GM12865 (cell line): ENCODE results near the gene MACF1.
"Not testable (repeated sequence)": the region's sequence is repeated elsewhere in the genome, so short reads cannot be mapped to it uniquely, and the experiment has no call there.

Experiments used
- DNase-seq: peaks from one replicate; pipeline ENCODE4 v3.0.0; 2010; ENCODE audit warnings: low read depth
- H3K4me3 ChIP-seq: 2 replicates; pipeline ENCODE4 v1.5.1; 2011; ENCODE audit warnings: mild to moderate bottlenecking, low read depth, low read length, control low read depth
- TF ChIP-seq, protein P1 (sequence below): IDR thresholded peaks from 2 replicates; pipeline ENCODE4 v1.5.1; 2011; ENCODE audit warnings: low read length, control low read depth, low read depth, inconsistent platforms; ENCODE audit not compliant: insufficient read depth; ENCODE audit errors: missing control alignments

The MACF1 gene

DNA sequence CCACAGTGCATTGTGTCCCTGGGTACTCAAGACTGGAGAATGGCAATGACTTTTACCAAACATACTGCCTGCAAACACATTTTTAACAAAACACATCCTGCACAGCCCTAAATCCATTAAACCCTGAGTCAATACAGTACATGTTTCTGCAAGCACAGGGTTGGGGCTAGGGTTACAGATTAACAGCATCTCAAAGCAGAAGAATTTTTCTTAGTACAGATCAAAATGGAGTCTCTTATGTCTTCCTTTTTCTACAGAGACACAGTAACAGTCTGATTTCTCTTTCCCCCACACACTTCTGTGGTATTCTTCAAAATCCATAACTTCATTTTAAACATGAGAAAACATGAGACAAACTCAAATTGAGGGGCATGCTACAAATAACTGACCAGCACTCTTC, 300.8 kb downstream of the MACF1 start:
- DNase-seq, result no peak
- no peak overlapping the region for H3K4me3 ChIP-seq
- TF ChIP-seq, protein P1, sequence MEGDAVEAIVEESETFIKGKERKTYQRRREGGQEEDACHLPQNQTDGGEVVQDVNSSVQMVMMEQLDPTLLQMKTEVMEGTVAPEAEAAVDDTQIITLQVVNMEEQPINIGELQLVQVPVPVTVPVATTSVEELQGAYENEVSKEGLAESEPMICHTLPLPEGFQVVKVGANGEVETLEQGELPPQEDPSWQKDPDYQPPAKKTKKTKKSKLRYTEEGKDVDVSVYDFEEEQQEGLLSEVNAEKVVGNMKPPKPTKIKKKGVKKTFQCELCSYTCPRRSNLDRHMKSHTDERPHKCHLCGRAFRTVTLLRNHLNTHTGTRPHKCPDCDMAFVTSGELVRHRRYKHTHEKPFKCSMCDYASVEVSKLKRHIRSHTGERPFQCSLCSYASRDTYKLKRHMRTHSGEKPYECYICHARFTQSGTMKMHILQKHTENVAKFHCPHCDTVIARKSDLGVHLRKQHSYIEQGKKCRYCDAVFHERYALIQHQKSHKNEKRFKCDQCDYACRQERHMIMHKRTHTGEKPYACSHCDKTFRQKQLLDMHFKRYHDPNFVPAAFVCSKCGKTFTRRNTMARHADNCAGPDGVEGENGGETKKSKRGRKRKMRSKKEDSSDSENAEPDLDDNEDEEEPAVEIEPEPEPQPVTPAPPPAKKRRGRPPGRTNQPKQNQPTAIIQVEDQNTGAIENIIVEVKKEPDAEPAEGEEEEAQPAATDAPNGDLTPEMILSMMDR, result no peak

DNA sequence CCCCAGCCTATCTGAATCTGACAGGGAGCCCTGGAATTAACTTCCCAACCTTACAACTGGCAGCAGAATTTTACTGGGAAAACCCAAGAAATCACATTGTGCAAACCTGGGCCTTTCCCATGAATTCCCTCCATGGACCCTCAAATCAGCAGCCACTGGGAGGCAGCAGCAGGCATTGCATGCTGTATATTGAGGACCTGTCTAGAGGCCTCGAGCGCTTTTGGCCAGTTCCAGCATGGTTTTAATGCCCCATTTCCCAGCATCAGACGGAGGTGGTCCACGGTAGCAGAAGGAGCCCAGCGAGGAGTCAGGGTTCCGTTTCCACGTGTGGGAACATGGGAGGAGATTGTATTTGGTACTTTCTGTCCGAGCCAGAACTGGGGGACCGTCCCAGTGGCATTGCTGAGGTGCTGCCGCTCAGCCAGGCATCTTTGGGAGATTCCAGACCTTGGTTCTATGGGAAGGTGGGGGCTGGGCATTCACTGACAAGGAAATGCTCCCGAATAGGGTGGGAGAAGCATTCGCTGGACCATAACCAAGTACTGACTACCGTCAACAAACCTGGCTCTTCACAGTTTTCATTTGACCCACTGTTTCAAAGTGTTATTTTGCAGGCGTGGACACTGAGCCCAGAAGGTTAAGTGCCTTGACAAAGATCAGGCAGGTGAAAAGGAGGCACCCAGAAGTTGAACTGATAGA, 302.9 kb downstream of the MACF1 start:
- no peak overlapping the region for H3K4me3 ChIP-seq
- TF ChIP-seq, protein P1, result no peak
- DNase-seq, result no peak

DNA sequence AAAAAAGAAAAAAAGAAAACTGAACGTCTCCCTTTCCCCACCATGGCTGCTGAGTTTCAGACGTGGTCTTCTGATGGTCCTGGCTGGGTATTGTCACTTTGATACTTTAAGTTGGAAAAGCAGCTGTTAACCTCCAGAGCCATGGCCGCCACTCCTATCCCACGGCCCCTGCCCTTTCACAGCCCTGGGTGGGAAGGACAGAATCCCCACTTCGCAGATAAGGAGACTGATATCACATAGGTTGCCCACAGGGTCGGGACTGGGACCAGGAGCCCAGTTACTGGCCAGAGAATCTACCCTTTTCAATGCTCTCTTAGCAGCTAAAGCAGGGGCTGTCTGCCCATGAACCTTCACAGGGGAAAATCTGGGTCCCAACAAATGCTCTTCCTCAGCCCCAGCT, 303.8 kb downstream of the MACF1 start:
- no peak overlapping the region for H3K4me3 ChIP-seq
- TF ChIP-seq, protein P1, result no peak
- no peak for DNase-seq

DNA sequence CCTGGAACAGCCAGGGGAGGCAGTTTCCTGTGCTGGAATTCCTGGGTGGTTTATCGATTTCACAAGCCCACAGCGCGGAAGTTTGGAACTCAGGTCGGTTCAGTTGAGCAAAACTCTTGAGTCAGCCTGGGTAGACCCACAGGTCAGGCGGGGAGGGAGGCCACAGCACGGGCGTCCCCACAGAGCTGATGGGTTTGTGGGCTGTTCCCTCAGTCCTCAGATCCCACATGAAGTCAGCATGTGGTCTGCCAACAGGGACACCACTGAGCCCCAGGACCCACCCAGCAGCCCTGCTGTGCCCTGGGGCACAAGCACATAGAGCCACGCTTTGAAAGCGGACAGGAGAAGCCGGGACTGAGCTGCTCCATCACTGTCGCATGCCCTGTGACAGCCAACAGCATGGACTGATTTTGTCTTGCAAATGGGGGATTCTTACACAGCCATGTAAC, 304.4 kb downstream of the MACF1 start:
- DNase-seq, result no peak
- TF ChIP-seq, protein P1, result no peak
- H3K4me3 ChIP-seq, result no peak overlapping the region

DNA sequence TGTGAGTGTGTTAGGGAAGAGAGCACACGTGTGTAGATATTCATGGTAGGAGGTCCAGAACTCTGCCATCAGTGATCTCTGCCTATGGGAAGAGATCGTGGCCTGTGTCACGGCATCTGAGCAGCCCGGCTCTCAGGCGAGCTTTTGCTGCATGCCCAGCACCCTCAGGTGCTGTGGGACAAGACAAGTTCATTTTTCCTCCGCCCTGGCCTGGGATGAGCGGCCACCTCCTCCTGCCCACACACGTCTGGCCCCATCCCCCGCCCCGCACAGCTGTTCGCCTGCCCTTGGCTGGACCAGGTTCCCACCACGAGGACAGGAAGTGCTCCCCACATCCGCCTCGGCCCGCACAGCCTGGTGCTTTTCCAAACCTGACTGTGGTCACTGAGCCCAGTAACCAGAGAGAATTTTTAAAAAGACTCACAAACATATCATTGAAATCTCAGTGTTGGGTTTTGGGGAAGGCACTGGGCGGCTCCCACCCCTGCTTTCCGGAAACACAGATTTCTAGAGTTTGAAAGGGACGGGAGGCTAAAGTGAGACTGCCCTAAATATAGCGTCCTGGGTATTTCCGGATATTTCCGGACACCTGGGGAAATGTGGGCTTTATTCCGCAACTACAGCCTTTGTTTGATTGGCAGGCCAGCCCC, 305.0 kb downstream of the MACF1 start:
- H3K4me3 ChIP-seq, result no peak overlapping the region
- peak; percentile 85 for DNase-seq
- TF ChIP-seq, protein P1, result no peak

DNA sequence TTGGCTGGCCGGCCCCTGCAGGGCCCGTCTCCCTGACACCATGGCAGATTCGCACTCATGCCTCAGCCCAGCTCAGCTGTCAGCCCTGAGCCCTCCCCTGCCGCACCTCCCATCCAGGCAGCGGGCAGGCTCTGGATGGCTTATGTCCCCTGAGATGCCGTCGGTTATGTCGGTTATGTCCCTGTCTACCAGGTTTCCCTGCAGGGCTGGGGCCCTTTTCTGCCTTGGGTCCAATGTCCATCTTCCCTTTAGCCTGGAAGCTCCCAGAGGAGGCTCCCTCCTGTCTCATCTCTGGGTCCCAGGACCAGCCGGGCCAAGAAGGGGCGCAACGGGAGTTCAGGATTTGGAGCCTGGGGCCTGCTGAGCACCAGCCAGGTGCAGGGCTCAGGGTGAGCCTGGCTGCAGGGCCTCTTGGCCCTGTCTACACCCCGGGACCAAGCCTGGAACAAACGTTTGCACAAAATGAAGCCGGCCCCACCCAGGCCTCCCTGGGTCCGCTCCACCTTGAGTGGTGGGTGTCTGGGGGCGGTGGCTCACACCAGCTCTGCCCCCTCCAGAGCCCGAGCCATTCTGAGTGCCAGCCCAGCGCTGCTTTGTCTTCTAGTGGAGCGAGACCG, 306.2 kb downstream of the MACF1 start:
- not testable (repeated sequence) for DNase-seq, H3K4me3 ChIP-seq

DNA sequence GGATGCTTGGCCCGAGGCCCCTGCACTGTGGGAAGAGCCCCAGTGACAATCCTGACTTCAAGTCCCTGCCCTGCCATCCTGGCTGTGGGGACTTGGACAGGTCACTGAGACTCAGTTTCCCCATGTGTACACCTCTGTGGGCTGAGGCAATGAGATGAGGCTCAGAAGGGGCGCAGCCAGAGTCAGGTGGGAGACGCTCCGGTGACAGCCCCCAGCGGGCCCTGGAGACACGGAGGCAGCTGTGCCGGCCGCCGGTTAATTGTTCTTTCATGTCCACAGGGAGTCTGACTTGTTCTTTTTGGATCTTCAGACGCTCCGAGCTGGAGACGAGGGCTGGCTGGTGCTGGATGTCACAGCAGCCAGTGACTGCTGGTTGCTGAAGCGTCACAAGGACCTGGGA, 307.0 kb downstream of the MACF1 start:
- not testable (repeated sequence) for H3K4me3 ChIP-seq, DNase-seq

DNA sequence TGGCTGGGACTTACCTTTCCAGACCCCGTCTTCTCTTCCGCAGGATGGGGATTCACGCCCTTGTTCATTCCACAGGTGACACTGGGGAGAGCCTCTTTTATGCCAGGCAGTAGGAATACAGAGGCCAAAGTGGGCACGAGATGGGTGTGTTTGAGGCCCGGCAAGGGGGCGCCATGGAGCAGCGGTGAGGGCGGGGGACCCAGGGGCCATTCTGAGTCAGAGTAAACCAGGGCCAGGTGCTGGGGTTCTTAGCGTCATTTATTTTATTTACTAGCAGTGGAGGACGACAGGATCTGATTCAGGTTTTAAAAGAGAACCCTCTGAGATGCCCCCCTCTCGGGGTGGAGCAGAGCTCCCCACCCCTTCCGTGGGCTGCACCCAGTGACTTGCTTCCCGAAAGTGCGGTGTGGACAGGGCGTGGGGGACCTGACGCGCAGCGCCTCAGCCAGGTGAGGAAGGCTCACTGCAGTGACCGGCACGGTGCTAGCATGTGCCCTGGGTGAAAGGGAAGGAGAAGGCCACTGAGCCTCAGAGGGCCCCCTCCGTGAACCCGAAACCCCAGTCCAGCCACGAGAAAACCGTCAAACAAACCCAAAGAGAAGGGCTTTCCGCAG, 307.8 kb downstream of the MACF1 start:
- not testable (repeated sequence) for DNase-seq, H3K4me3 ChIP-seq

DNA sequence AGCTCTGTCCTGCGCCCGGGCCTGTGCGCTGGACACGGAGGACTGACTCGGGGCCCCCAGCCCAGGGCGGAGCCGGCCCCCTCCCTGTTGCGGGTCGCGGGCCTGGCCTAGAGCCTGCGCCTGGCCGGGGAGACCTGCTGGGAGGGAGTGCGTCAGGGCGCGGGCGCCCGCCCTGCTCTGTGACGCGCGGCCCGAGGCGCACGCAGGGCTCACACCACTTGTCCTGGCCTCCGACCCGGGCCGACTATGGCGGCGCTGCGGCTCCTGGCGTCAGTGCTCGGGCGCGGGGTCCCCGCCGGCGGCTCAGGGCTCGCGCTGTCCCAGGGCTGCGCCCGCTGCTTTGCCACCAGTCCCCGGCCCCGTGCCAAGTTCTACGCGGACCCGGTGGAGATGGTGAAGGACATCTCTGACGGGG, 310.2 kb downstream of the MACF1 start:
- not testable (repeated sequence) for H3K4me3 ChIP-seq, DNase-seq

DNA sequence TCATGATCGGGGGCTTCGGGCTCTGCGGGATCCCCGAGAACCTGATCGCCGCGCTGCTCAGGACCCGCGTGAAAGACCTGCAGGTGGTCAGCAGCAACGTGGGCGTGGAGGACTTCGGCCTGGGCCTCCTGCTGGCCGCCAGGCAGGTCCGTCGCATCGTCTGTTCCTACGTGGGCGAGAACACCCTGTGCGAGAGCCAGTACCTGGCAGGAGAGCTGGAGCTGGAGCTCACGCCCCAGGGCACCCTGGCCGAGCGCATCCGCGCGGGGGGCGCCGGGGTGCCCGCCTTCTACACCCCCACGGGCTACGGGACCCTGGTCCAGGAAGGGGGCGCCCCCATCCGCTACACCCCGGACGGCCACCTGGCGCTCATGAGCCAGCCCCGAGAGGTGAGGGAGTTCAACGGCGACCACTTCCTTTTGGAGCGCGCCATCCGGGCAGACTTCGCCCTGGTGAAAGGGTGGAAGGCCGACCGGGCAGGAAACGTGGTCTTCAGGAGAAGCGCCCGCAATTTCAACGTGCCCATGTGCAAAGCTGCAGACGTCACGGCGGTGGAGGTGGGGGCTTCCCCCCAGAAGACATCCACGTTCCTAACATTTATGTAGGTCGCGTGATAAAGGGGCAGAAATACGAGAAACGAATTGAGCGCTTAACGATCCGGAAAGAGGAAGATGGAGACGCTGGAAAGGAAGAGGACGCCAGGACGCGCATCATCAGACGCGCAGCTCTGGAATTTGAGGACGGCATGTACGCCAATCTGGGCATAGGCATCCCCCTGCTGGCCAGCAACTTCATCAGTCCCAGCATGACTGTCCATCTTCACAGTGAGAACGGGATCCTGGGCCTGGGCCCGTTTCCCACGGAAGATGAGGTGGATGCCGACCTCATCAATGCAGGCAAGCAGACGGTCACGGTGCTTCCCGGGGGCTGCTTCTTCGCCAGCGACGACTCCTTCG, 310.9 kb downstream of the MACF1 start:
- peak overlapping the region; percentile 47 for H3K4me3 ChIP-seq
- DNase-seq, result peak; percentile 43

DNA sequence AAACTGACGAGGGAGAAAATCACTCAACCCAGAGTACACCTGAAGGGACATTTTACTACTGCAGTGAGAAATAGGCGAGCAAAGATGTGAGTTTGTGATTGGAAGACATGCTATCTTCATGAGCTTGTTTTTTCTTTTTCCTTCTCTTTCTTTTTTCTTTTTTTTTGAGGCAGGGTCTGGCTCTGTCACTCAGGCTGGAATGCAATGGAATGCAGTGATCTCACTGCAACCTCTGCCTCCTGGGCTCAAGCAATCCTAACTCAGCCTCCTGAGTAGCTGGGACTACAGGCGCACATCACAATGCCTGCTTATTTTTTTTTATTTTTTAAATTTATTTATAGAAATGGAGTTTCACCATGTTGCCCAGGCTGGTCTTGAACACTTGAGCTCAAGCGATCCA, 312.3 kb downstream of the MACF1 start:
- DNase-seq, H3K4me3 ChIP-seq: not testable (repeated sequence)
